Measurements from ENCODE around the gene RPH3AL.
A peak's percentile ranks its signal among the peaks of the same experiment; 100 is the strongest.
"Not testable (repeated sequence)": the region's sequence is repeated elsewhere in the genome, so short reads cannot be mapped to it uniquely, and the experiment has no call there.

RPH3AL gene

DNA sequence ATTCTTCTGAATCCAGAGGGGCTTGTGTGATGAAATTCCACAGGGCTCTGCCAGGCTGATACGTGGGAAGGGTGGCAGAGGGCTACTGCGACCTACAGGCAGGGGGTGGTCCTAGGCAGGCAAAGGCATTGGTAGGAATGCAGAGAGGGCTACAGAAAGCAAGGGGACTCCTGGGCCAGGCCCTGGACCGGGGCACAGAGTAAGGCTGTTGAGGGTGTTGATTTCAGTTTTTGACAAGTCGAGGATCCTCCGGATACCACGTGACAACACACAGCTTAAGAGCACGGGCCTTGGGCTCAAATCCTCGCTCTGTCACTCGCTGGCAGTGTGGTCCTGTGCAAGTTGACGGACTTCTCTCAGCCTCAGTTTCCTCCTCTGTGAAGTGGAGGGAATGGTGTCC is 152.0 kb downstream of the RPH3AL start:
- H3K79me2 ChIP-seq (ENCODE audit: control insufficient read depth, insufficient read depth, low read length, poor library complexity) = no peaks in the 10 kb centered on the region
- DNase-seq = no peak
- H2BK5ac ChIP-seq (ENCODE audit: low read depth, low read length, poor library complexity) = no peak overlapping the region
- H4K8ac ChIP-seq (ENCODE audit: low read depth, low read length) = no peak overlapping the region
- H3K14ac ChIP-seq (ENCODE audit: low read length) = no peak overlapping the region
- H3K36me3 ChIP-seq (ENCODE audit: control insufficient read depth in 1 of 2, insufficient read depth in 2 of 2, low read length in 2 of 2) = no peaks in the 10 kb centered on the region
- no peak overlapping the region for H4K12ac ChIP-seq (ENCODE audit: low read depth, low read length)
- H2AK5ac ChIP-seq (ENCODE audit: low read length) = no peak overlapping the region
- no peak overlapping the region for H2AFZ ChIP-seq (ENCODE audit: insufficient read depth, low read length, poor library complexity)
- H3K9ac ChIP-seq (ENCODE audit: low read length) = no peak overlapping the region
- H3K27ac ChIP-seq (ENCODE audit: low read depth, low read length) = no peak overlapping the region
- no peak overlapping the region for H4K91ac ChIP-seq (ENCODE audit: low read depth, low read length)
- no CpG with 5 or more reads among the region's 10 CpGs for WGBS (ENCODE audit: extremely low coverage, insufficient coverage, insufficient read length)
- H3K4me2 ChIP-seq (ENCODE audit: low read length) = no peak overlapping the region
- no peaks in the 10 kb centered on the region for H3K27me3 ChIP-seq (ENCODE audit: insufficient read depth, low read length)
- no peak overlapping the region for H2BK12ac ChIP-seq (ENCODE audit: low read length)
- peak overlapping the region; percentile 15 for H3K4me3 ChIP-seq (ENCODE audit: low read depth, low read length)
- no peaks in the 10 kb centered on the region for H3K4me1 ChIP-seq (ENCODE audit: control insufficient read depth in 1 of 2, insufficient read depth in 2 of 2, low read length in 2 of 2)
- no peak overlapping the region for H3K18ac ChIP-seq (ENCODE audit: low read length)
- H3K4ac ChIP-seq (ENCODE audit: low read depth, low read length) = no peak overlapping the region
- no peak overlapping the region for H2BK120ac ChIP-seq (ENCODE audit: insufficient read depth, low read length, poor library complexity)
- H3K79me1 ChIP-seq (ENCODE audit: low read length) = no peaks in the 10 kb centered on the region
- no peak overlapping the region for H3K23ac ChIP-seq (ENCODE audit: low read length)
- peaks cover 5% of the 10 kb centered on the region for H3K9me3 ChIP-seq (ENCODE audit: insufficient read depth, low read depth, low read length)

DNA sequence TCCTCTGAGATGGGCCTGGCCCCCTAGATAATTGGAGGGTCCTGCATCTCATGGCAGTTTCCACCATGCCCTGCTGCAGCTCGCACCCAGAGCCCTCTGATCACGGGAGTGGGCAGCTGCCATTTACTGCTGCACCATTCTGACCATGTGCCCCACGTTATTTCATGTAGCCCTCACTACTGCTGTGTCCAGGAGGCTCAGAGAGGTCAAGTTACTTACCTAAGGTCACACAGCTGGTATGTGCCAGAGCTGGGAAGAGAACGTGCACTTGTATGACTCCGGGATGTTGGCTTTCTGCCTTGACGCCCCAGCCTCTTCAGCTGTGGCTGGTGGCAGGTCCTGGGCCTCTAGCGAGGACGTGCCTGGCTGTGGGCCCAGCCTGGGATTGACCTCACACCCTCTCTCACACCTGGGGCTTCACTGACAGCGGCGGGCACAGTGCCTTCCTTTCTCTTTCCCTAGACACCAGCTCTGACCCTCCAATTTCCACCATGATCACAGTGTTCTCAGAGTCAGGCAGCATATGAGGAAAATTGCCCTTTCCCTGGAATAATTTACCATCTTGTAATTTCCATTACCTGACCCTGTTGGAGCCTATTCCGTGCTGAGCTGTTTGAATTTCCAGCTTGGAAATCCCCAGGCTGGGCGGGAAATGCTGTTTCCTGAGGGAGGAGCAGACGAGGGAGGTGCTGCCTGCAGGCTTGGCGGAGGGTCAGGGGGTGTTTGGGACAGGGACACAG is 152.6 kb downstream of the RPH3AL start:
- Histone ChIP-seq H3K9me3 (ENCODE audit: insufficient read depth, low read depth, low read length) (peaks cover 5% of the 10 kb centered on the region), H3K27ac (ENCODE audit: low read depth, low read length) (no peak overlapping the region), H3K79me1 (ENCODE audit: low read length) (no peaks in the 10 kb centered on the region), H2BK5ac (ENCODE audit: low read depth, low read length, poor library complexity) (no peak overlapping the region), H4K91ac (ENCODE audit: low read depth, low read length) (no peak overlapping the region), H3K36me3 (ENCODE audit: control insufficient read depth in 1 of 2, insufficient read depth in 2 of 2, low read length in 2 of 2) (no peaks in the 10 kb centered on the region), H4K12ac (ENCODE audit: low read depth, low read length) (no peak overlapping the region), H3K4me2 (ENCODE audit: low read length) (no peak overlapping the region), H2BK12ac (ENCODE audit: low read length) (no peak overlapping the region), H3K9ac (ENCODE audit: low read length) (no peak overlapping the region), H3K23ac (ENCODE audit: low read length) (no peak overlapping the region), H3K14ac (ENCODE audit: low read length) (no peak overlapping the region), H4K8ac (ENCODE audit: low read depth, low read length) (no peak overlapping the region), H3K79me2 (ENCODE audit: control insufficient read depth, insufficient read depth, low read length, poor library complexity) (no peaks in the 10 kb centered on the region), H3K4me3 (ENCODE audit: low read depth, low read length) (no peak overlapping the region), H3K4ac (ENCODE audit: low read depth, low read length) (no peak overlapping the region), H2BK120ac (ENCODE audit: insufficient read depth, low read length, poor library complexity) (no peak overlapping the region), H3K4me1 (ENCODE audit: control insufficient read depth in 1 of 2, insufficient read depth in 2 of 2, low read length in 2 of 2) (no peaks in the 10 kb centered on the region), H3K27me3 (ENCODE audit: insufficient read depth, low read length) (no peaks in the 10 kb centered on the region), H3K18ac (ENCODE audit: low read length) (no peak overlapping the region), H2AK5ac (ENCODE audit: low read length) (no peak overlapping the region), H2AFZ (ENCODE audit: insufficient read depth, low read length, poor library complexity) (no peak overlapping the region)
- DNase-seq = no peak
- WGBS (ENCODE audit: extremely low coverage, insufficient coverage, insufficient read length) = no CpG with 5 or more reads among the region's 14 CpGs

DNA sequence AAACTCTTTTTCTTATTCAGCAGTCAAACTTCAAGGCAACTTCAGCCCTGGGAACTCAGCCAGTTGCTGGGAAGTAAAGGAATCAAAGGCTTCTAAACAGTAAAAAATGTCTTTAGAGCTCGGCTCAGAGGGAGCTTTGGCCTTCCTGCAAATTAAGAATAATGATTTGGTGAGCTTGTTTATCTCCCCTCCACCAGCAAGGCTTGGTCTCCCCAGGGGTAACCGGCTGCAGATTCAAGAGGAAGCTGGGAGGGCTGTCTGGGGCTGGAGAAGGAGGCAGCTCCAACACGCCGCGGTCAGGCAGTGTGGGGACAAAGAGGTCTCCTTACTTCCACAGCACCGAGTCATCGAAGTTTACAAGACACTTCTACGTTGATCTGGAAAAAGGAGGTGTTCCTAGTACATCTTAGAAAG is 153.4 kb downstream of the RPH3AL start:
- Histone ChIP-seq H3K36me3 (ENCODE audit: control insufficient read depth in 1 of 2, insufficient read depth in 2 of 2, low read length in 2 of 2) (no peaks in the 10 kb centered on the region), H4K8ac (ENCODE audit: low read depth, low read length) (no peak overlapping the region), H2BK120ac (ENCODE audit: insufficient read depth, low read length, poor library complexity) (no peak overlapping the region), H3K9ac (ENCODE audit: low read length) (no peak overlapping the region), H2BK5ac (ENCODE audit: low read depth, low read length, poor library complexity) (no peak overlapping the region), H3K23ac (ENCODE audit: low read length) (no peak overlapping the region), H3K14ac (ENCODE audit: low read length) (no peak overlapping the region), H3K27me3 (ENCODE audit: insufficient read depth, low read length) (no peaks in the 10 kb centered on the region), H2AFZ (ENCODE audit: insufficient read depth, low read length, poor library complexity) (no peak overlapping the region), H3K4me2 (ENCODE audit: low read length) (no peak overlapping the region), H3K4ac (ENCODE audit: low read depth, low read length) (no peak overlapping the region), H3K79me2 (ENCODE audit: control insufficient read depth, insufficient read depth, low read length, poor library complexity) (no peaks in the 10 kb centered on the region), H3K4me3 (ENCODE audit: low read depth, low read length) (no peak overlapping the region), H3K27ac (ENCODE audit: low read depth, low read length) (no peak overlapping the region), H3K4me1 (ENCODE audit: control insufficient read depth in 1 of 2, insufficient read depth in 2 of 2, low read length in 2 of 2) (no peaks in the 10 kb centered on the region), H2AK5ac (ENCODE audit: low read length) (no peak overlapping the region), H2BK12ac (ENCODE audit: low read length) (no peak overlapping the region), H3K18ac (ENCODE audit: low read length) (no peak overlapping the region), H4K91ac (ENCODE audit: low read depth, low read length) (no peak overlapping the region), H3K79me1 (ENCODE audit: low read length) (no peaks in the 10 kb centered on the region), H4K12ac (ENCODE audit: low read depth, low read length) (no peak overlapping the region), H3K9me3 (ENCODE audit: insufficient read depth, low read depth, low read length) (peaks cover 5% of the 10 kb centered on the region)
- WGBS (ENCODE audit: extremely low coverage, insufficient coverage, insufficient read length) = no CpG with 5 or more reads among the region's 8 CpGs
- DNase-seq = no peak

DNA sequence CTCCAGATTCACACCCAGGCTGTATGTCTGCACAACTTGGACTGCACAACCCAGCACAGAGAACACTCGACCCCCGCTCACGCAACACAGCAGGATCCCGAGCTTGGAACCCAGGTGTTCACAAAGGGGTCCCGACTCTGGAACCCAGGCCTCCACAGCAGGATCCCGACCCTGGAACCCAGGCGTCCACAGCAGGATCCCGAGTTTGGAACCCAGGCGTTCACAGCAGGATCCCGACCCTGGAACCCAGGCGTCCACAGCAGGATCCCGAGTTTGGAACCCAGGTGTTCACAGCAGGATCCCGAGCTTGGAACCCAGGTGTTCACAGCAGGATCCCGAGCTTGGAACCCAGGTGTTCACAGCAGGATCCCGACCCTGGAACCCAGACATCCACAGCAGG is 154.4 kb downstream of the RPH3AL start:
- not testable (repeated sequence) for H3K36me3 ChIP-seq (ENCODE audit: control insufficient read depth in 1 of 2, insufficient read depth in 2 of 2, low read length in 2 of 2); H3K18ac ChIP-seq (ENCODE audit: low read length); H4K12ac ChIP-seq (ENCODE audit: low read depth, low read length); H3K23ac ChIP-seq (ENCODE audit: low read length); DNase-seq; H4K8ac ChIP-seq (ENCODE audit: low read depth, low read length); H2AFZ ChIP-seq (ENCODE audit: insufficient read depth, low read length, poor library complexity); H2BK12ac ChIP-seq (ENCODE audit: low read length); H2BK120ac ChIP-seq (ENCODE audit: insufficient read depth, low read length, poor library complexity); H3K4me1 ChIP-seq (ENCODE audit: control insufficient read depth in 1 of 2, insufficient read depth in 2 of 2, low read length in 2 of 2); H3K79me2 ChIP-seq (ENCODE audit: control insufficient read depth, insufficient read depth, low read length, poor library complexity); H3K79me1 ChIP-seq (ENCODE audit: low read length); H3K4ac ChIP-seq (ENCODE audit: low read depth, low read length); H3K14ac ChIP-seq (ENCODE audit: low read length); H3K9me3 ChIP-seq (ENCODE audit: insufficient read depth, low read depth, low read length); H3K4me3 ChIP-seq (ENCODE audit: low read depth, low read length); H3K27me3 ChIP-seq (ENCODE audit: insufficient read depth, low read length); H2BK5ac ChIP-seq (ENCODE audit: low read depth, low read length, poor library complexity); H2AK5ac ChIP-seq (ENCODE audit: low read length); H3K4me2 ChIP-seq (ENCODE audit: low read length); H3K9ac ChIP-seq (ENCODE audit: low read length); H4K91ac ChIP-seq (ENCODE audit: low read depth, low read length); H3K27ac ChIP-seq (ENCODE audit: low read depth, low read length)
- no CpG with 5 or more reads among the region's 15 CpGs for WGBS (ENCODE audit: extremely low coverage, insufficient coverage, insufficient read length)

Measured in trophoblast cell (in vitro differentiated cells and primary cell).